GM19438 (cell line): ENCODE data around the gene GPR183.

Experiments used
- ATAC-seq: cut with Tn5 transposase; IDR thresholded peaks from one replicate; pipeline ENCODE4 v1.9.1; 2021; ENCODE audit warnings: low read depth; ENCODE audit not compliant: unreplicated experiment

The GPR183 gene

DNA sequence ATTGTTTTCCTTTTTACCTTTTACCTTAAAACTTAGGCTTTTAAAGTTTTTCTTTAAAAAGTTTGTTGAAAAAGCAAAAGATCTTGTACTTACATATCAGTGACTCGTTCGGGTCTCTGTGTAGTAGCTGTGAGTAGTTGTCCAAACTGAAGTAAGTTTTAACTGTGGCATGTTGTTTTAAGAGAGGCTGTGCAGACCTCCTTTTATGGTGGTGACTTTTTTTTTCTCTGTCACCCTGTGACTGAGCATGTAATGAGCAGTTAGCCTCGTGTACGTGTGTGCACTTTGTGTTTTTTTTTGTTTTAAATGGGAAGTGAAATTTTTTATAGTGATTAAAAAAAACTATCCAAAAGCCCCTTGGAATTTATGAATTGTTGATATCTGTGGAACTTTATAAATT lies at the start of gene GPR183:
TSS of gene GPR183 (minus strand) at position 153 of the 400 bp plus-strand sequence. CDS start 11,254 bp downstream, outside the sequence.
- ATAC-seq = peak; percentile 46

DNA sequence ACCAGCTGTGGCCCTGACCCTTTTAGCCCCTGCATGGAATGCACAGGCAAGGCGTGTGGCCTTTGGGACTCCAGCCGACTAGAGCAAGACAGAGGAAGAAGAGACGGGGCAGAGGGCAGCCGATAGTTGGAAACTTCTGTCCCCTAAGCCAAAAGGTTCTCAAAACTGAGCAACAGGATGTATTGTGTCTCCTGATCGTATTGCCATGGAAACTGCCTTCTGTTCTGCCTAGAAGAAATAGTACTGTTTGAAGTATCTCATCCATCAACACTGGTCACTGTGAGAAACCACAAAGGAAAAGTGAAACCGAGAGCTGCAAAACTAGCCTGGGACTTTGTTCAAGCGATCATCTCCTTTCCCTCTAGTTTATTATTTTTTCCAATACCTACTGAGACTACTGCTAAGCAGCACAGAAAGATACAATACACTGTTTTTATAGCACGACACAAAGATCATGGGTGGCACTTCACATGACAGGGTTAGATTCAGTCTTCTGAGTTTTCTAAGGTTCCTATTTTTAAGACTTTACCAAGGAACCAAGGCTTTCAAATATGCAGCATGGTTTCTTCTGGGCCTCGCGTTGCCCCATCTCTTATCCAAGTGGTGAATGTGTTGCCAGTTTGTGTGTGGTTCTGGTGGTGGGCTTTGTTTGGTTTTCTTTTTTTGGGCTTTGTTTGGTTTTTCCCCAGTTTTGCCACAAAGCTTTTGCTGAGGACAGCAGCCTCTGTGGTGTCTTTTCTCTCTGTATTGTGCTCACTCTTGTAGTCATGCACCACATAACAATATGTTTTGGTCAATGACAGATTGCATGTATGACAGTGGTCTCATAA lies 49.3 kb upstream of the GPR183 start:
- peak; percentile 64 for ATAC-seq

DNA sequence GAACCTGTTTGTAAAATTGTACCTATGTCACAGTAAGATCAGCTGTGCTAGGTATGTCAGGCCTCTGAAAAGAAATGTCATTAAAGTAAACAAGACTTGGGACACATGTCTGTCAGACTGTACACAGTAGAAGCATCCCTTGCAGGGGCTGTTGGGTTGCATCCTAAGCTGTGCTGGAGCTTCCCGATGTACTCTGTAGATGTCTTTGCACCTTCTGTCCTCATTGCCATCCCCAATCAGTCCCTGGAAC lies 48.7 kb upstream of the GPR183 start:
- peak; percentile 1 for ATAC-seq

GRCh38 chr13:99355267-99356011 lies 48.2 kb upstream of the GPR183 start:
- no peak for ATAC-seq

GRCh38 chr13:99354371-99354951 lies 47.3 kb upstream of the GPR183 start:
- ATAC-seq = no peak

- no peak for ATAC-seq
These were observed 46.6 kb upstream of the GPR183 start for GRCh38 chr13:99353836-99354235.

GRCh38 chr13:99353246-99353600 lies 46.0 kb upstream of the GPR183 start:
- ATAC-seq = no peak

GRCh38 chr13:99352351-99353245 lies 45.4 kb upstream of the GPR183 start:
- ATAC-seq = no peak

DNA sequence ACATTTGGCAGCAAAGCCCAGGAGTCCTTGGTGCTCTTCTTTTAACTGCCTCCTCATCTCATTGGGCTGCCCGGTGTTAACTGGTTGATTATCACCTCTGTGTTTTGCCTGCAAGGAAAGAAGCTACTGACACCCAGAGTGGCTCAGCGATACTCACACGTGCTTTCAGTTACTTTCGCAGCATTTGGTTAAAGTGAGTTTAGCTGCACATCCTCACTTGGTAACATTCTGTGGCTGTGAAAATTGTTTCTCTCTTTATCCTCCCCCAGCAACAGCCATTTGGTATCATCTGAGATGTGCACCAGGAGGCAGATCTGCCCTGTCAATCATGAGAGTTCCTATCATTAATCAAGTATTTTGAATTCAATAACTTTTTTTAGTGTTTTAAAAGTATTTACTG lies 44.6 kb upstream of the GPR183 start:
- ATAC-seq = no peak

GRCh38 chr13:99350191-99350590 lies 43.0 kb upstream of the GPR183 start:
- ATAC-seq = no peak

DNA sequence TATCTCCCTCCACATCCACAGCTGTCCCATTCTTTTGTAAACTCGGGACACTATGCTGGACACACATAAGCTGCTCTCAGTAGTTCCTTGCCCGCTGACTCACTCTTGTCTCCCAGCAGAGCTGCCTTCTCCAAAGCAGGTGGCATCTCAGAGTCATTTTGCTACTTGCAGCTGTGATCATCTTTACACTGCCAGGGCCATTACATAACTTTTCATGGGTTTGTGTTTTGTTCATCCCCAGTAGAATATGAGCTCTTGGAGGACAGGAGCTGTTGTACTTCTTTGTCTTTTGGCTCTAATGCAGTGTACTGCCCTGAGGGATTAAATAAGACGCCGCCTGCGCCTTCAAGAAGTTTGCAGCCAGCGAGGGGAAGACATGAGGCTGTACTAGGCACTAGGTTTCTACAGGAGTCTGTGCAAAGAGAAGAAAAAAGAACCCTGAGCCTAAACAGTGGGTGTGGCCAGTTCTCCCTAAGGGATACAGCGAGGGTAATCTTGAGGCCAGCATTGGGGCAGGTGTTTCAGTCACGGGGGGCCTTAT lies 40.8 kb upstream of the GPR183 start:
- ATAC-seq = no peak

GRCh38 chr13:99347335-99347878 lies 40.2 kb upstream of the GPR183 start:
- ATAC-seq = no peak

DNA sequence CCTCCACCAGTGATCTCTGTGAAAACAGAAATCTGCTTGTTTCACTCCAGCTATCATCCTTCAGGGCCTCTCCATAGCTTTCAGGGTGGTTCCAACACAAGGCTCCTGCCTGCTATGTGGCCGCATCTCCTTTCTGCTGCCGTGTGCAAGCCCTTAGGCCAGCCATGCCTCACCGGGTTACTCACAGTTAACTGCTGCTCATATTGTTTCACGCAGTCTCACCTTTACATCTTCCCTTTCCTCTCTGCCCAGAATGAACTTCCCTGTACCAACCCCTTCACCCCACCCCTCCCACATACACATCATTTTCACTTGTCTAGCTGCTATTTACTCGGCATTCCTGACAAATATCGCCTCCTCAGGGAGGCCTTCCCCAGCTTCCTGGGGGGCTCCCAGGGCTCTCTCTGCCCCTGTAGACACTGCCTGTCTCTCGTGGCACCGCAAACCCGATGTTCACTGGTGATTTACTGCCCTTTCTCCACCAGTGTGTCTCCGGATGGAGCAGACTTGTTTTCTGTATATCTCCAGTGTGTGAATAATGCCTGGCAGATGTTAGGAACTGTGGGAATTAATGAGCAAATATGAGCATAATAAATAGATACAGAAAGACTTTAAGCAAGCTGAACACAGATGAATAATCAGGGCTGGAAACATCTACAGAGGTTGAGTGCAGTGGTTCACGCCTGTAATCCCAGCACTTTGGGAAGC lies 39.3 kb upstream of the GPR183 start:
- ATAC-seq = no peak

GRCh38 chr13:99345345-99345744 lies 38.1 kb upstream of the GPR183 start:
- ATAC-seq = no peak

- no peak for ATAC-seq
These were observed 37.5 kb upstream of the GPR183 start for GRCh38 chr13:99344610-99345208.

DNA sequence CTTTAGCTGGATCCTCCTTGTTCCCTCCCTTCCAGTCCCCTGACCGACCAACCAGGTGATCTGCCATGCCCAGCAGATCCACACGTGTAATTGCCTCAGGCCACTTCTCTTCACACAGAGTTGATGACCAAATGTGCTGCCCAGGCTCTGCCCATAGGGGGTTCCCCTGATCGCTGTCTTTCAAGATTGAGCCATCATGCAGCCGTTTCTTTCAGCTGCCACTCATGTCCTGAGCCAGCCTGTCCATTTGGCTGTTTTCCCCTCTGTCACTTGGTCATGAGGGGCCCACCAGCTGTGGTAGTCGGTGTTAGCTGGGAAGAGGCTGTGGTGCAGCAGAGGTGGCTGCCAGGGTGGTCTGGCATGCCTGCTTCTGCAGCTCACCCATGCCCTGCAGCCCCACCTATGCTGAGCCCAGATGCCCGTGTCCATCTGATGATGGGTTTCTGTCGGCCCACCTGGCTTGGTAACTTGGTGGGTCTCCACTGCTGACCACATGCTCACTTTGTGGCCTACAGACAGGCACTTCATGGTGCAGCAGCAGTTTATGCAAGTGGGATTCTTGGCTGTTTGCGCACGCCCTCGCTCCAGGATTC lies 35.6 kb upstream of the GPR183 start:
- ATAC-seq = no peak

DNA sequence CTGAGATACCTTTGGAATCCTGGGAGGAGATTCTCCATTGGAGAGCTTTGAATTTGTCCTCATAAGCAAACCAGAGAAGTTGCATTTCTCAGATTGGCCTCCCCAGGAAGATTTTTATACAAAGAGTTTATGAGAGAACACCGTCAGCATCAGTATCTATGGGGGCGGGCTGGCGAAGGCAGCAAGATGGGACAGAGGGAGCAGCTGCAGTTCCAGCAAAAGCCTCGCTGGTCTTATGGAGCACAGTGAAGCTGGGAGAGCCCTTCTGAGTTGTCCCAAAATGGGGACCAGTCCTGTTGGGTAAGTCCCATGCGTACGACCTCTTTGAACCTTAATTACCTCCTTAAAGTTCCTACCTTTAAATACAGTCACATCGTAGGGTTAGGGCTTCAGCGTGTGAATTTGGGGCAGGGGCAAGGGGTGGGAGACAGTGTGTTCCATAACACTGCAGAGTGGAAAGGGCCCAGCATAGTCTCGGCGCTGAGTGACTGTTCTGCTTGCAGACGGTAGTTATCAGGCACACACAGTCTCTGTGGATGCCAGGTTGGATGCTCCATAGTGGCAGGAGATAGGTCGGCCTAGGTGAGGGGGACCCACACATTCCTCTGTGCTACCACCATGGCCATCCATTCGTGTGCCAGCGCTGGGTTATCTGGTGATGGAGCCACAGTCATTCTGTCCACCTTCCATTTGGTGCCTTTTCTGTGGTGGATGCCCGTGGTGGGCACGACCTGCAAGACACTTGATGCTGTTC lies 34.9 kb upstream of the GPR183 start:
- no peak for ATAC-seq

GRCh38 chr13:99340638-99341037 lies 33.4 kb upstream of the GPR183 start:
- no peak for ATAC-seq
